HL-60 (cell line): ENCODE data around the gene LEUTX.

Experiments
- CTCF ChIP-seq: IDR thresholded peaks from one replicate; pipeline ENCODE4 v1.5.1; 2011; ENCODE audit warnings: low read length, control low read depth, inconsistent platforms; ENCODE audit not compliant: insufficient read depth
- POLR2AphosphoS5 ChIP-seq: IDR thresholded peaks from 2 replicates; pipeline ENCODE4 v1.6.1; 2012; ENCODE audit warnings: low read depth

DNA sequence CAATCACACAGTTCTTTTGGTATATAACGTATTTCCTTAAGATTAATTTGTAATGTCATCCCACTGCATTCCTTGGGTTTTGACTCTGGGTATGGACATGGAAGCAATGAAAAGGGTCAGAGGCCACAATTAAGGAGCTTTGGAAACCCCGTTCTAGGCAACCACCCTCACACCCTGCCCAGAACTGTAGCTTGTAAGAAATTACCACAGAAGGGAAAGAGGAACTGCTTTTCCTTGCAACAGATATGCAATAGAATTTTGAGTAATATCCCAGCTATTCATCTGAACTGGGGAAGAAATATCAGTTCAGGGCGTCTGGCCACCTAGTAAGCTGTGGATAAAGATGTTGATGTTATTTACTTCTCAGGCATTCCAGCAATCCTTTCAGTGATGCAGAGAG is 39.8 kb upstream of the LEUTX start:
- TF ChIP-seq CTCF (no peak), POLR2AphosphoS5 (no peak)
